ENCODE measurements around the gene NR2C2.

- TF ChIP-seq TAF1 (IDR thresholded peaks at IDR 0.05; ENCODE audit: low read depth) (no peak), RAD21 (IDR thresholded peaks at IDR 0.05; ENCODE audit: low read depth) (no peak), FOXM1 (IDR thresholded peaks at IDR 0.05; ENCODE audit: borderline replicate concordance, low read depth) (no peak), TCF12 (IDR thresholded peaks at IDR 0.05; ENCODE audit: low read depth) (no peak), MAX (IDR thresholded peaks at IDR 0.05) (no peak), EGR1 (IDR thresholded peaks at IDR 0.05) (no peak), TEAD4 (IDR thresholded peaks at IDR 0.05) (no peak), CEBPB (IDR thresholded peaks at IDR 0.05) (0 out of 2 replicates have a peak, but pooled peaks have one; percentile 39), REST (IDR thresholded peaks at IDR 0.05; ENCODE audit: low read depth) (no peak), EP300 (IDR thresholded peaks at IDR 0.05; ENCODE audit: borderline replicate concordance) (no peak), NFIC (IDR thresholded peaks at IDR 0.05) (no peak), CREB1 (IDR thresholded peaks at IDR 0.05; ENCODE audit: low read depth) (no peak), YY1 (IDR thresholded peaks at IDR 0.05; ENCODE audit: low read depth) (no peak)
Measured at GRCh38 chr3:14946739-14947099, 664 bp upstream of the NR2C2 start.
